Neuronal stem cell (in vitro differentiated cells): ENCODE results near the gene CSF1R.

Experiments used
- DNase-seq: peaks from one replicate; pipeline ENCODE4 v3.0.0-alpha.2; 2013; ENCODE audit warnings: low spot score
- H2AFZ ChIP-seq: one replicate; pipeline ENCODE4 v1.6.1; 2013; ENCODE audit warnings: mild to moderate bottlenecking, low read length, inconsistent platforms
- H2AK5ac ChIP-seq: 2 replicates; pipeline ENCODE4 v1.6.1; 2013; ENCODE audit warnings: low read depth, mild to moderate bottlenecking, inconsistent platforms, low read length, moderate library complexity, mixed read lengths
- H2BK120ac ChIP-seq: 2 replicates; pipeline ENCODE4 v1.6.1; 2013; ENCODE audit warnings: low read depth, mild to moderate bottlenecking, inconsistent platforms, low read length, moderate library complexity, mixed read lengths
- H2BK12ac ChIP-seq: one replicate; pipeline ENCODE4 v1.6.1; 2013; ENCODE audit warnings: low read length, inconsistent platforms
- H2BK15ac ChIP-seq: 2 replicates; pipeline ENCODE4 v1.6.1; 2013; ENCODE audit warnings: mild to moderate bottlenecking, low read length, inconsistent platforms, mixed read lengths
- H2BK5ac ChIP-seq: one replicate; pipeline ENCODE4 v1.6.1; 2013; ENCODE audit warnings: inconsistent platforms, mild to moderate bottlenecking, low read length, moderate library complexity
- H3K14ac ChIP-seq: one replicate; pipeline ENCODE4 v1.6.1; 2013; ENCODE audit warnings: low read length, inconsistent platforms
- H3K18ac ChIP-seq: 2 replicates; pipeline ENCODE4 v1.6.1; 2013; ENCODE audit warnings: low read length, inconsistent platforms
- H3K23ac ChIP-seq: 2 replicates; pipeline ENCODE4 v1.6.1; 2013; ENCODE audit warnings: low read depth, mild to moderate bottlenecking, mixed read lengths, low read length, inconsistent platforms; ENCODE audit not compliant: poor library complexity
- H3K27ac ChIP-seq: replicated peaks from 3 replicates; pipeline ENCODE4 v1.5.1; 2013; ENCODE audit warnings: low read length, inconsistent platforms
- H3K27me3 ChIP-seq, 3 experiments: 2 replicates each; pipeline ENCODE4 v1.6.1; 2013; ENCODE audit warnings: low read length in 3 of 3, mild to moderate bottlenecking in 2 of 3, inconsistent platforms in 1 of 3, low read depth in 1 of 3, mixed read lengths in 1 of 3, moderate library complexity in 1 of 3; ENCODE audit not compliant: control insufficient read depth in 3 of 3, insufficient read depth in 3 of 3
- H3K36me3 ChIP-seq, 2 donors: replicated peaks in 1 of 2; 2 replicates each; pipeline ENCODE4 v1.6.1; 2013; ENCODE audit warnings: low read length in 2 of 2; ENCODE audit not compliant: control insufficient read depth in 2 of 2, insufficient read depth in 2 of 2
- H3K4ac ChIP-seq: 2 replicates; pipeline ENCODE4 v1.6.1; 2013; ENCODE audit warnings: inconsistent platforms, mild to moderate bottlenecking, low read length, moderate library complexity
- H3K4me1 ChIP-seq, 2 donors: 1 replicate in 1 of 2; 2 replicates in 1 of 2; pipeline ENCODE4 v1.6.1; 2013; ENCODE audit warnings: low read length in 2 of 2, low read depth in 1 of 2; ENCODE audit not compliant: control insufficient read depth in 2 of 2, insufficient read depth in 1 of 2
- H3K4me2 ChIP-seq: one replicate; pipeline ENCODE4 v1.6.1; 2013; ENCODE audit warnings: mild to moderate bottlenecking, low read length, inconsistent platforms; ENCODE audit not compliant: insufficient read depth, poor library complexity, severe bottlenecking
- H3K4me3 ChIP-seq, 2 donors: 2 replicates each; pipeline ENCODE4 v1.5.1; 2013; ENCODE audit warnings: low read length in 2 of 2, mild to moderate bottlenecking in 2 of 2, inconsistent platforms in 1 of 2, moderate library complexity in 1 of 2
- H3K79me1 ChIP-seq: one replicate; pipeline ENCODE4 v1.6.1; 2013; ENCODE audit warnings: low read depth, mild to moderate bottlenecking, inconsistent platforms, low read length, moderate library complexity
- H3K9ac ChIP-seq: one replicate; pipeline ENCODE4 v1.6.1; 2013; ENCODE audit warnings: mild to moderate bottlenecking, low read depth, low read length, inconsistent platforms; ENCODE audit not compliant: poor library complexity
- H3K9me3 ChIP-seq, 2 donors: replicated peaks in 1 of 2; 2 replicates each; pipeline versions ENCODE3 to v1.6.1; 2013; ENCODE audit warnings: low read length in 2 of 2, mild to moderate bottlenecking in 2 of 2, inconsistent platforms in 1 of 2, low read depth in 1 of 2, mixed read lengths in 1 of 2, moderate library complexity in 1 of 2; ENCODE audit not compliant: control insufficient read depth in 2 of 2, insufficient read depth in 1 of 2
- H4K8ac ChIP-seq: one replicate; pipeline ENCODE4 v1.6.1; 2013; ENCODE audit warnings: low read depth, mild to moderate bottlenecking, inconsistent platforms, low read length, moderate library complexity
- H4K91ac ChIP-seq: one replicate; pipeline ENCODE4 v1.6.1; 2013; ENCODE audit warnings: low read length, low read depth, mild to moderate bottlenecking, inconsistent platforms; ENCODE audit not compliant: poor library complexity
- WGBS, 2 donors: extraction: QIAGEN DNeasy Blood & Tissue Kit; methylation state at CpG; one replicate each; pipeline ENCODE4 v1.1.7; 2013; ENCODE audit warnings: missing lambda C conversion rate in 2 of 2, mixed read lengths in 1 of 2; ENCODE audit not compliant: insufficient read length in 2 of 2, insufficient replicate concordance in 1 of 2; ENCODE audit errors: extremely low coverage in 2 of 2; 5-methylcytosine and 5-hydroxymethylcytosine counted together

The CSF1R gene

GRCh38 chr5:150059623-150060022 is 26.7 kb downstream of the CSF1R start:
- Histone ChIP-seq H2AFZ (no peak overlapping the region), H3K14ac (no peak overlapping the region), H3K23ac (no peak overlapping the region), H3K18ac (no peak overlapping the region), H4K91ac (no peak overlapping the region), H3K4me2 (no peak overlapping the region), H3K4me3 (no peak overlapping the region), H3K9me3 (no peaks in the 10 kb centered on the region), H3K4me1 (peaks cover 0 to 4% of the 10 kb centered on the region in 2 donors), H3K9ac (no peak overlapping the region), H3K27ac (no peak overlapping the region), H3K4ac (no peak overlapping the region), H4K8ac (no peak overlapping the region), H2BK12ac (no peak overlapping the region), H2BK120ac (no peak overlapping the region), H3K36me3 (peaks cover 5 to 19% of the 10 kb centered on the region in 2 donors), H2BK5ac (no peak overlapping the region), H3K27me3 (peaks cover 0 to 3% (median 0%) of the 10 kb centered on the region in 3 experiments), H2BK15ac (no peak overlapping the region), H2AK5ac (no peak overlapping the region), H3K79me1 (no peaks in the 10 kb centered on the region)
- WGBS, 2 donors: no CpG with 5 or more reads among the region's 11 CpGs
- no peak for DNase-seq

DNA sequence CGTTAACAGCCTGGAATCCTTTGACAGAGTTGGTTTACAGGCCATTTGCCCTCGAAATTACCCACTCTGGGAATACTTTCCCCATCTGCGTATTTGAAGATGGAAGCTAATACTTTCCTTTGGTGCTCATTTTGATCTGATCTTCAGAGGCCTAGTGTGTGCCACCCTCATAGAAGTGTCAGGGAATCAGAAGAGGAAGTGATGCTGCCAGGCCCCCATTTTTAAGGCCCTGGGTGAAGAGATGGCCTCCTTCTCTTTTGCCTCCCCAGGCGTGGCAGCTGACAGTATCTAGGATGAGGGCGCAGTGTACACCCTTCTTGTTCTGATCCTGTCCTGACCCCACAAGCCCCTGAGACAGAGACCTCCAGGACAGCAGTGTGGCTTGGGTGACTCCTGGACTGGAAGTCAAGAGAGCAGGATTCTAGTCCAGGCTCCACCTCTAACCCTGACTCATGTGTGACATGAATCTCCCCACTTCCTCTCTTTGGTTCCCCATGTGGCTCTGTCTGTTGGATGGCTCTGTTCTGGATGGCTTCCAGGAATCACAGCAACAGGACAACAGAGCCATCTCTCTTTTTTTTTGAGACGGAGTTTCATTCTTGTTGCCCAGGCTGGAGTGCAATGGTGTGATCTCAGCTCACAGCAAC is 27.8 kb downstream of the CSF1R start:
- H3K9me3 ChIP-seq: no peaks in the 10 kb centered on the region
- no peak overlapping the region for H3K27ac ChIP-seq
- no peak overlapping the region for H2BK5ac ChIP-seq
- H3K23ac ChIP-seq: no peak overlapping the region
- H2AFZ ChIP-seq: no peak overlapping the region
- no peak overlapping the region for H2AK5ac ChIP-seq
- no peak overlapping the region for H3K4ac ChIP-seq
- no peak overlapping the region for H3K4me2 ChIP-seq
- no peak overlapping the region for H3K4me3 ChIP-seq
- H2BK15ac ChIP-seq: no peak overlapping the region
- no peaks in the 10 kb centered on the region for H3K79me1 ChIP-seq
- peaks cover 8 to 29% of the 10 kb centered on the region in 2 donors for H3K36me3 ChIP-seq
- no CpG with 5 or more reads among the region's 6 CpGs for WGBS, 2 donors
- H4K91ac ChIP-seq: no peak overlapping the region
- H3K27me3 ChIP-seq: peaks cover 0 to 3% (median 0%) of the 10 kb centered on the region in 3 experiments
- H3K18ac ChIP-seq: no peak overlapping the region
- no peak overlapping the region for H2BK12ac ChIP-seq
- H2BK120ac ChIP-seq: no peak overlapping the region
- H4K8ac ChIP-seq: no peak overlapping the region
- H3K14ac ChIP-seq: no peak overlapping the region
- H3K4me1 ChIP-seq: no peaks in the 10 kb centered on the region
- DNase-seq: no peak
- no peak overlapping the region for H3K9ac ChIP-seq

GRCh38 chr5:150057996-150058395 is 28.4 kb downstream of the CSF1R start:
- H3K27ac ChIP-seq: no peak overlapping the region
- no peaks in the 10 kb centered on the region for H3K79me1 ChIP-seq
- H4K91ac ChIP-seq: no peak overlapping the region
- no peak overlapping the region for H3K14ac ChIP-seq
- H4K8ac ChIP-seq: no peak overlapping the region
- H3K4me3 ChIP-seq: no peak overlapping the region
- no peaks in the 10 kb centered on the region for H3K9me3 ChIP-seq
- H2BK15ac ChIP-seq: no peak overlapping the region
- no peak overlapping the region for H2BK12ac ChIP-seq
- peaks cover 12 to 35% of the 10 kb centered on the region in 2 donors for H3K36me3 ChIP-seq
- no peak overlapping the region for H3K18ac ChIP-seq
- H3K4ac ChIP-seq: no peak overlapping the region
- no peak overlapping the region for H2BK120ac ChIP-seq
- no peak for DNase-seq
- H2AK5ac ChIP-seq: no peak overlapping the region
- no peak overlapping the region for H2AFZ ChIP-seq
- WGBS, 2 donors: no CpG with 5 or more reads among the region's 5 CpGs
- H3K9ac ChIP-seq: no peak overlapping the region
- no peaks in the 10 kb centered on the region for H3K27me3 ChIP-seq
- no peak overlapping the region for H3K4me2 ChIP-seq
- no peaks in the 10 kb centered on the region for H3K4me1 ChIP-seq
- no peak overlapping the region for H3K23ac ChIP-seq
- no peak overlapping the region for H2BK5ac ChIP-seq

DNA sequence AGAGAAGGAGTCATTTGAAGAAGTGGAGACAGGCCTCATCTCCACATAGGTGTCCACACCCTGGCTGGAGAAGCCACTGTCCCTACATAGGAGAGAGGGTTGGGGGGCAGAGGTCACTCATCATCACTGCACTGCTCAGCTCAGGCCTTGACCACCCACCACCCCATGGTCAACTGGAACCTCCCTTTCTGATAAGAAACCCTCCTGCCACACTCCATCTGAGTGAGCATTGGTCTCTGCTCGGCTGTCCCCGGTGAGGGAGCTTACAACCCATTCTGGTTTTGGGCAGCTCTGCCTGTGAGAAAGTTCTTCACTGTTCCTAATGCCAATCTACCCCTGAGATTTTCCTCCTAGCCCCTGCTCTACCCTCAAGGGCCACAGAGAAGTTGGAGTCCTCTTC is 28.8 kb downstream of the CSF1R start:
- Histone ChIP-seq H3K14ac (no peak overlapping the region), H3K9ac (peak overlapping the region; percentile 55), H3K9me3 (no peaks in the 10 kb centered on the region), H4K8ac (no peak overlapping the region), H3K36me3 (peaks cover 16 to 40% of the 10 kb centered on the region in 2 donors), H3K27me3 (no peaks in the 10 kb centered on the region), H3K4me2 (no peak overlapping the region), H3K23ac (no peak overlapping the region), H3K4me1 (no peaks in the 10 kb centered on the region), H2AFZ (no peak overlapping the region), H2BK5ac (no peak overlapping the region), H2BK15ac (no peak overlapping the region), H3K4ac (no peak overlapping the region), H4K91ac (no peak overlapping the region), H3K4me3 (no peak overlapping the region), H3K18ac (no peak overlapping the region), H2BK12ac (no peak overlapping the region), H2BK120ac (no peak overlapping the region), H2AK5ac (no peak overlapping the region), H3K27ac (no peak overlapping the region), H3K79me1 (no peaks in the 10 kb centered on the region)
- no CpG with 5 or more reads among the region's 2 CpGs for WGBS, 2 donors
- no peak for DNase-seq
